Parathyroid adenoma (tissue), 2 donors: ENCODE data around the gene SLC44A2.

Source experiments
- H2AFZ ChIP-seq: fragments of 300-600 bp; sonication (generic); one replicate; pipeline ENCODE4 v1.7.0; 2017; ENCODE audit warnings: antibody characterized with exemption, mild to moderate bottlenecking
- H3K27ac ChIP-seq: fragments of 300-600 bp; sonication (generic); one replicate; pipeline ENCODE4 v1.7.0; 2017
- H3K27me3 ChIP-seq: fragments of 300-600 bp; sonication (generic); one replicate; pipeline ENCODE4 v1.7.0; 2017; ENCODE audit warnings: low read length; ENCODE audit not compliant: control insufficient read depth, insufficient read depth
- H3K36me3 ChIP-seq: fragments of 300-600 bp; sonication (generic); one replicate; pipeline ENCODE4 v1.7.0; 2017; ENCODE audit warnings: low read length; ENCODE audit not compliant: control insufficient read depth, insufficient read depth
- H3K4me1 ChIP-seq: fragments of 300-600 bp; sonication (generic); one replicate; pipeline ENCODE4 v1.7.0; 2017; ENCODE audit warnings: control low read depth
- H3K4me2 ChIP-seq: fragments of 300-600 bp; sonication (generic); one replicate; pipeline ENCODE4 v1.7.0; 2017; ENCODE audit warnings: low read length
- H3K4me3 ChIP-seq: fragments of 300-600 bp; sonication (generic); one replicate; pipeline ENCODE4 v1.7.0; 2017; ENCODE audit warnings: low read depth, low read length
- H3K79me2 ChIP-seq: fragments of 300-600 bp; sonication (generic); one replicate; pipeline ENCODE4 v1.7.0; 2017; ENCODE audit warnings: control low read depth
- H3K9ac ChIP-seq: fragments of 300-600 bp; sonication (generic); one replicate; pipeline ENCODE4 v1.7.0; 2017; ENCODE audit warnings: mild to moderate bottlenecking
- H3K9me3 ChIP-seq: fragments of 300-600 bp; sonication (generic); one replicate; pipeline ENCODE4 v1.7.0; 2017; ENCODE audit warnings: low read length; ENCODE audit not compliant: control insufficient read depth
- CTCF ChIP-seq: fragments of 300-600 bp; sonication (generic); IDR thresholded peaks from one replicate; pipeline ENCODE4 v1.7.0; 2017; ENCODE audit warnings: antibody characterized with exemption, mild to moderate bottlenecking
- donor health status: primary hyperparathyroidism.

SLC44A2 gene

GRCh38 chr19:10618846-10619245, 6.5 kb upstream of the SLC44A2 start:
- no peaks in the 10 kb centered on the region for H3K9me3 ChIP-seq
- no peaks in the 10 kb centered on the region for H3K27me3 ChIP-seq
- peaks cover 2% of the 10 kb centered on the region for H3K79me2 ChIP-seq
- H3K4me2 ChIP-seq = no peak overlapping the region
- no peak overlapping the region for H2AFZ ChIP-seq
- no peak for TF ChIP-seq CTCF
- H3K9ac ChIP-seq = no peak overlapping the region
- H3K4me1 ChIP-seq = no peaks in the 10 kb centered on the region
- no peaks in the 10 kb centered on the region for H3K36me3 ChIP-seq
- no peak overlapping the region for H3K4me3 ChIP-seq
- no peak overlapping the region for H3K27ac ChIP-seq

- Histone ChIP-seq H3K4me1 (peaks cover 12% of the 10 kb centered on the region), H3K9me3 (no peaks in the 10 kb centered on the region), H3K9ac (no peak overlapping the region), H2AFZ (no peak overlapping the region), H3K4me3 (no peak overlapping the region), H3K36me3 (no peaks in the 10 kb centered on the region), H3K27me3 (no peaks in the 10 kb centered on the region), H3K27ac (no peak overlapping the region), H3K79me2 (peaks cover 2% of the 10 kb centered on the region), H3K4me2 (no peak overlapping the region)
- no peak for TF ChIP-seq CTCF
Measured at GRCh38 chr19:10620786-10621185, 4.6 kb upstream of the SLC44A2 start.

- no peak for TF ChIP-seq CTCF
- Histone ChIP-seq H3K9ac (no peak overlapping the region), H2AFZ (no peak overlapping the region), H3K36me3 (no peaks in the 10 kb centered on the region), H3K27ac (no peak overlapping the region), H3K4me2 (no peak overlapping the region), H3K27me3 (no peaks in the 10 kb centered on the region), H3K79me2 (peaks cover 2% of the 10 kb centered on the region), H3K4me1 (peaks cover 12% of the 10 kb centered on the region), H3K4me3 (no peak overlapping the region), H3K9me3 (no peaks in the 10 kb centered on the region)
Measured at GRCh38 chr19:10621966-10622365, 3.4 kb upstream of the SLC44A2 start.

- Histone ChIP-seq H3K27me3 (no peaks in the 10 kb centered on the region), H3K4me1 (peaks cover 12% of the 10 kb centered on the region), H3K79me2 (no peaks in the 10 kb centered on the region), H3K4me3 (peak overlapping the region; percentile 63), H3K27ac (no peak overlapping the region), H3K9ac (no peak overlapping the region), H3K4me2 (peak overlapping the region; percentile 94), H3K36me3 (no peaks in the 10 kb centered on the region), H3K9me3 (no peaks in the 10 kb centered on the region), H2AFZ (peak overlapping the region; percentile 91)
- TF ChIP-seq CTCF = no peak
Measured at GRCh38 chr19:10624585-10624984, 768 bp upstream of the SLC44A2 start.

- peaks cover 12% of the 10 kb centered on the region for H3K4me1 ChIP-seq
Measured at GRCh38 chr19:10625762-10626138, 397 bp downstream of the SLC44A2 start.

More at GRCh38 chr19:10625762-10626138, 397 bp downstream of the SLC44A2 start:
- Histone ChIP-seq H3K4me2 (peak overlapping the region; percentile 94), H3K9ac (peak overlapping the region; percentile 57), H3K9me3 (no peaks in the 10 kb centered on the region), H3K36me3 (no peaks in the 10 kb centered on the region), H3K4me3 (peak overlapping the region; percentile 63), H3K27ac (peak overlapping the region; percentile 66), H3K79me2 (no peaks in the 10 kb centered on the region), H3K27me3 (no peaks in the 10 kb centered on the region), H2AFZ (peak overlapping the region; percentile 91)
- TF ChIP-seq CTCF = no peak
